AG04449 (cell line): ENCODE data around the gene ELMO3.

Source experiments
- CTCF ChIA-PET: fragments of 350-600 bp; formaldehyde crosslinking; extraction: SDS; loops from one replicate; lab custom pipeline; 2021; ENCODE audit warnings: antibody characterized with exemption; lab: Yijun Ruan, JAX
- POLR2A ChIA-PET: fragments of 400-600, 350-600 bp; formaldehyde crosslinking; extraction: SDS; loops from one replicate; lab custom pipeline; 2020; ENCODE audit warnings: antibody characterized with exemption, inconsistent platforms; lab: Yijun Ruan, JAX
- DNase-seq: peaks from one replicate; pipeline ENCODE4 v3.0.0-alpha.2; 2010; ENCODE audit warnings: low read depth, low spot score
- H3K4me3 ChIP-seq: 2 replicates; pipeline ENCODE4 v1.5.1; 2011; ENCODE audit warnings: low read depth, mild to moderate bottlenecking, control low read depth, low read length
- CTCF ChIP-seq: IDR thresholded peaks from one replicate; pipeline ENCODE4 v1.5.1; 2011; ENCODE audit warnings: mild to moderate bottlenecking, moderate library complexity, low read length, control low read depth, inconsistent platforms; ENCODE audit not compliant: insufficient read depth; ENCODE audit errors: missing control alignments

The ELMO3 gene

GRCh38 chr16:67188323-67188722, 10.6 kb upstream of the ELMO3 start:
- POLR2A ChIA-PET = no interaction called here
- DNase-seq = no peak
- H3K4me3 ChIP-seq = no peak overlapping the region
- CTCF ChIA-PET = interaction anchor here (1.2 to 10.2 kb wide), 10 partner anchors 10 to 237 kb away, joined by 3 to 128 read pairs (median 26); partner anchors contain the start of genes CES3, FBXL8, NOL3 and TRADD
- TF ChIP-seq CTCF = no peak

GRCh38 chr16:67188798-67189197, 10.1 kb upstream of the ELMO3 start:
- no peak for DNase-seq
- no peak for TF ChIP-seq CTCF
- POLR2A ChIA-PET = no interaction called here
- H3K4me3 ChIP-seq = no peak overlapping the region
- CTCF ChIA-PET = interaction anchor here (0.8 to 10.2 kb wide), 10 partner anchors 9 to 237 kb away, joined by 3 to 128 read pairs (median 26); partner anchors contain the start of genes FBXL8, NOL3 and TRADD

GRCh38 chr16:67190041-67190440, 8.9 kb upstream of the ELMO3 start, which contains the start of gene EXOC3L1:
TSS of gene EXOC3L1 (minus strand) at chr16:67190136. CDS start at chr16:67189676, 460 bp downstream.
- TF ChIP-seq CTCF = no peak
- no peak for DNase-seq
- no peak within 1 kb of the TSS for H3K4me3 ChIP-seq
- CTCF ChIA-PET = interaction anchor here (2.1 to 10.2 kb wide), 4 partner anchors 8 to 238 kb away, joined by 5 to 128 read pairs (median 52); no protein-coding TSS in a partner anchor
- POLR2A ChIA-PET = no interaction called here

GRCh38 chr16:67190448-67191399, 8.2 kb upstream of the ELMO3 start:
- no peak for TF ChIP-seq CTCF
- H3K4me3 ChIP-seq = no peak overlapping the region
- CTCF ChIA-PET = interaction anchor here (2.1 to 10.2 kb wide), 3 partner anchors 7 to 239 kb away, joined by 5 to 128 read pairs (median 90); no protein-coding TSS in a partner anchor
- DNase-seq = no peak
- POLR2A ChIA-PET = no interaction called here

- POLR2A ChIA-PET = no interaction called here
These were observed 7.4 kb upstream of the ELMO3 start for GRCh38 chr16:67191411-67191994.

More at GRCh38 chr16:67191411-67191994, 7.4 kb upstream of the ELMO3 start:
- H3K4me3 ChIP-seq = peak overlapping the region; percentile 56
- no peak for TF ChIP-seq CTCF
- DNase-seq = no peak
- CTCF ChIA-PET = interaction anchor here (7.5 kb wide), 1 partner anchor 240 kb away, joined by 90 read pairs; no protein-coding TSS in a partner anchor
